Smooth muscle cell (in vitro differentiated cells): ENCODE measurements around the gene PARVB. TPM values are rescaled to one million over a fixed set of nuclear protein-coding genes. Genes with fewer than 3 reads are reported as not detected.

Experiments
- DNase-seq: peaks from one replicate; lab custom pipeline; 2025; ENCODE audit not compliant: unreplicated experiment; lab: John Stamatoyannopoulos, UW
- H2AFZ ChIP-seq: fragments of 200-600 bp; sonication (generic); 2 replicates; pipeline ENCODE4 v1.6.0; 2016; ENCODE audit warnings: antibody characterized with exemption, low read depth, mild to moderate bottlenecking
- H3F3A ChIP-seq: fragments of 200-600 bp; sonication (generic); 2 replicates; pipeline ENCODE4 v1.6.0; 2017; ENCODE audit warnings: antibody characterized with exemption, low read depth
- H3K27ac ChIP-seq: fragments of 200-600 bp; sonication (generic); 2 replicates; pipeline ENCODE4 v1.5.1; 2016; ENCODE audit warnings: low read depth, mild to moderate bottlenecking
- H3K27me3 ChIP-seq: fragments of 200-600 bp; sonication (generic); 2 replicates; pipeline ENCODE4 v1.6.1; 2016; ENCODE audit warnings: low read depth, mild to moderate bottlenecking
- H3K36me3 ChIP-seq: fragments of 200-600 bp; sonication (generic); 2 replicates; pipeline ENCODE4 v1.5.1; 2016; ENCODE audit warnings: low read depth
- H3K4me1 ChIP-seq: fragments of 200-600 bp; sonication (generic); 2 replicates; pipeline ENCODE4 v1.5.1; 2016; ENCODE audit warnings: low read depth
- H3K4me2 ChIP-seq: fragments of 200-600 bp; sonication (generic); 2 replicates; pipeline ENCODE4 v1.6.0; 2016; ENCODE audit warnings: mild to moderate bottlenecking
- H3K4me3 ChIP-seq: fragments of 200-600 bp; sonication (generic); 2 replicates; pipeline ENCODE4 v1.5.1; 2016; ENCODE audit warnings: mild to moderate bottlenecking
- H3K79me2 ChIP-seq: fragments of 200-600 bp; sonication (generic); 2 replicates; pipeline ENCODE4 v1.6.0; 2016; ENCODE audit warnings: low read depth, mild to moderate bottlenecking
- H3K9ac ChIP-seq: fragments of 200-600 bp; sonication (generic); 2 replicates; pipeline ENCODE4 v1.6.0; 2016; ENCODE audit warnings: low read depth
- H3K9me3 ChIP-seq: fragments of 200-600 bp; sonication (generic); replicated peaks from 2 replicates; pipeline ENCODE4 v1.5.1; 2016; ENCODE audit warnings: low read depth
- H4K20me1 ChIP-seq: fragments of 200-600 bp; sonication (generic); 2 replicates; pipeline ENCODE4 v1.6.0; 2016; ENCODE audit warnings: low read depth
- WGBS: methylation state at CpG from one replicate; pipeline ENCODE4 v1.1.7; 2016; ENCODE audit warnings: low lambda C conversion rate; 5-methylcytosine and 5-hydroxymethylcytosine counted together
- polyA plus RNA-seq: library from polyadenylated mRNA; unstranded; fragments of >200 nt; fragmentation: Nextera tagmentation; extraction: Ambion mirVana; gene quantifications from 2 replicates; pipeline ENCODE4 v1.2.1, GENCODE V29; 2016
- total RNA-seq: library from RNA; depleted of rRNA; stranded (reverse); fragments of >200 nt; gene quantifications from 2 replicates; pipeline ENCODE4 v1.2.3, GENCODE V29; 2014
- TF ChIP-seq, protein P1 (sequence below): fragments of 200-600 bp; sonication (generic); IDR thresholded peaks from 2 replicates; pipeline ENCODE4 v1.5.1; 2017; ENCODE audit warnings: borderline replicate concordance, mild to moderate bottlenecking, antibody characterized with exemption; ENCODE audit not compliant: insufficient read depth, poor library complexity, severe bottlenecking

The PARVB gene
- total and polyA plus RNA-seq, 2 experiments from 2014 or later, result 35.1 to 36.6 TPM

- no peak for DNase-seq
- no peak overlapping the region for H3K4me2 ChIP-seq
- no peaks in the 10 kb centered on the region for H3K79me2 ChIP-seq
- no peaks in the 10 kb centered on the region for H3K27me3 ChIP-seq
- H3K4me1 ChIP-seq, result no peaks in the 10 kb centered on the region
- H3F3A ChIP-seq, result no peaks in the 10 kb centered on the region
- 97% methylated on average over 11 of the region's 11 CpGs for whole genome bisulfite sequencing
- peaks cover 44% of the 10 kb centered on the region for H4K20me1 ChIP-seq
- no peak overlapping the region for H3K9ac ChIP-seq
- no peak overlapping the region for H3K27ac ChIP-seq
- no peak overlapping the region for H2AFZ ChIP-seq
- TF ChIP-seq, protein P1, sequence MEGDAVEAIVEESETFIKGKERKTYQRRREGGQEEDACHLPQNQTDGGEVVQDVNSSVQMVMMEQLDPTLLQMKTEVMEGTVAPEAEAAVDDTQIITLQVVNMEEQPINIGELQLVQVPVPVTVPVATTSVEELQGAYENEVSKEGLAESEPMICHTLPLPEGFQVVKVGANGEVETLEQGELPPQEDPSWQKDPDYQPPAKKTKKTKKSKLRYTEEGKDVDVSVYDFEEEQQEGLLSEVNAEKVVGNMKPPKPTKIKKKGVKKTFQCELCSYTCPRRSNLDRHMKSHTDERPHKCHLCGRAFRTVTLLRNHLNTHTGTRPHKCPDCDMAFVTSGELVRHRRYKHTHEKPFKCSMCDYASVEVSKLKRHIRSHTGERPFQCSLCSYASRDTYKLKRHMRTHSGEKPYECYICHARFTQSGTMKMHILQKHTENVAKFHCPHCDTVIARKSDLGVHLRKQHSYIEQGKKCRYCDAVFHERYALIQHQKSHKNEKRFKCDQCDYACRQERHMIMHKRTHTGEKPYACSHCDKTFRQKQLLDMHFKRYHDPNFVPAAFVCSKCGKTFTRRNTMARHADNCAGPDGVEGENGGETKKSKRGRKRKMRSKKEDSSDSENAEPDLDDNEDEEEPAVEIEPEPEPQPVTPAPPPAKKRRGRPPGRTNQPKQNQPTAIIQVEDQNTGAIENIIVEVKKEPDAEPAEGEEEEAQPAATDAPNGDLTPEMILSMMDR, result no peak
- no peak overlapping the region for H3K4me3 ChIP-seq
- peaks cover 12% of the 10 kb centered on the region for H3K36me3 ChIP-seq
- H3K9me3 ChIP-seq, result no peaks in the 10 kb centered on the region
Observed at GRCh38 chr22:43991316-43992020, 32.6 kb upstream of the PARVB start.

- no peak for DNase-seq
- no peak overlapping the region for H3K4me2 ChIP-seq
- no peaks in the 10 kb centered on the region for H3K4me1 ChIP-seq
- H3K36me3 ChIP-seq, result peaks cover 12% of the 10 kb centered on the region
- no peaks in the 10 kb centered on the region for H3K9me3 ChIP-seq
- TF ChIP-seq, protein P1, result no peak
- H4K20me1 ChIP-seq, result peaks cover 44% of the 10 kb centered on the region
- no peak overlapping the region for H3K9ac ChIP-seq
- H2AFZ ChIP-seq, result no peak overlapping the region
- no peaks in the 10 kb centered on the region for H3K79me2 ChIP-seq
- no peaks in the 10 kb centered on the region for H3F3A ChIP-seq
- H3K4me3 ChIP-seq, result no peak overlapping the region
- no peak overlapping the region for H3K27ac ChIP-seq
- H3K27me3 ChIP-seq, result no peaks in the 10 kb centered on the region
- 90% methylated on average over 16 of the region's 16 CpGs for WGBS
Observed at GRCh38 chr22:43992331-43992821, 31.7 kb upstream of the PARVB start.

- H3K79me2 ChIP-seq, result no peaks in the 10 kb centered on the region
- H3K9me3 ChIP-seq, result no peaks in the 10 kb centered on the region
- no peak overlapping the region for H3K4me3 ChIP-seq
- TF ChIP-seq, protein P1, result peak; percentile 97
- DNase-seq, result peak; percentile 8
- peaks cover 41% of the 10 kb centered on the region for H4K20me1 ChIP-seq
- peaks cover 9% of the 10 kb centered on the region for H3K36me3 ChIP-seq
- no peak overlapping the region for H2AFZ ChIP-seq
- WGBS, result 38% methylated on average over 20 of the region's 20 CpGs
- no peak overlapping the region for H3K4me2 ChIP-seq
- no peak overlapping the region for H3K9ac ChIP-seq
- H3K27me3 ChIP-seq, result no peaks in the 10 kb centered on the region
- no peaks in the 10 kb centered on the region for H3F3A ChIP-seq
- no peaks in the 10 kb centered on the region for H3K4me1 ChIP-seq
- no peak overlapping the region for H3K27ac ChIP-seq
Observed at GRCh38 chr22:43993072-43993760, 30.9 kb upstream of the PARVB start.

- no peaks in the 10 kb centered on the region for H3F3A ChIP-seq
- H3K9ac ChIP-seq, result no peak overlapping the region
- WGBS, result 93% methylated on average over 11 of the region's 11 CpGs
Observed at GRCh38 chr22:43994006-43994405, 30.1 kb upstream of the PARVB start.

More at GRCh38 chr22:43994006-43994405, 30.1 kb upstream of the PARVB start:
- Histone ChIP-seq H3K36me3 (peaks cover 4% of the 10 kb centered on the region), H3K9me3 (no peaks in the 10 kb centered on the region), H4K20me1 (peaks cover 40% of the 10 kb centered on the region), H3K4me2 (no peak overlapping the region), H3K4me3 (no peak overlapping the region), H3K79me2 (no peaks in the 10 kb centered on the region), H3K27ac (no peak overlapping the region), H3K27me3 (no peaks in the 10 kb centered on the region), H3K4me1 (no peaks in the 10 kb centered on the region), H2AFZ (no peak overlapping the region)
- TF ChIP-seq, protein P1, result no peak
- no peak for DNase-seq
